Glutamatergic neuron (in vitro differentiated cells): Measurements from ENCODE around the gene PTGIS. TPM values are rescaled to one million over a fixed set of nuclear protein-coding genes. Genes with fewer than 3 reads are reported as not detected.
A peak's percentile ranks its signal among the peaks of the same experiment; 100 is the strongest.
"Not testable (repeated sequence)": the region's sequence is repeated elsewhere in the genome, so short reads cannot be mapped to it uniquely, and the experiment has no call there.

ENCODE experiments used
- DNase-seq: peaks from one replicate; pipeline ENCODE4 v3.0.0; 2022
- H3K27ac Mint-ChIP-seq: one replicate; pipeline ENCODE4 v1.8.0; 2020; ENCODE audit warnings: mild to moderate bottlenecking, mixed read lengths, inconsistent platforms; ENCODE audit not compliant: unreplicated experiment
- H3K27me3 Mint-ChIP-seq: one replicate; pipeline ENCODE4 v1.8.0; 2020; ENCODE audit warnings: mild to moderate bottlenecking, moderate library complexity, mixed read lengths, inconsistent platforms; ENCODE audit not compliant: unreplicated experiment
- H3K36me3 Mint-ChIP-seq: one replicate; pipeline ENCODE4 v1.8.0; 2020; ENCODE audit warnings: mild to moderate bottlenecking, mixed read lengths, inconsistent platforms; ENCODE audit not compliant: unreplicated experiment
- H3K4me1 Mint-ChIP-seq: one replicate; pipeline ENCODE4 v1.8.0; 2020; ENCODE audit warnings: mild to moderate bottlenecking, low read depth, mixed read lengths, inconsistent platforms; ENCODE audit not compliant: unreplicated experiment
- H3K4me3 Mint-ChIP-seq: one replicate; pipeline ENCODE4 v1.8.0; 2020; ENCODE audit warnings: mild to moderate bottlenecking, mixed read lengths, inconsistent platforms; ENCODE audit not compliant: unreplicated experiment
- H3K9me3 Mint-ChIP-seq: one replicate; pipeline ENCODE4 v1.8.0; 2020; ENCODE audit warnings: mild to moderate bottlenecking, moderate library complexity, mixed read lengths, inconsistent platforms; ENCODE audit not compliant: unreplicated experiment
- total RNA-seq: library from RNA; stranded (reverse); fragmentation: NEBNext Ultra II Directional; extraction: Animal tissue kit (Norgen Biotek cat#: 25700); gene quantifications from one replicate; pipeline ENCODE4 v1.2.1, GENCODE V29; 2021; ENCODE audit not compliant: unreplicated experiment
- TF ChIP-seq, protein P1 (sequence below): fragments of 200-600 bp; sonication (generic); IDR thresholded peaks from one replicate; pipeline ENCODE4 v1.5.0; 2021; ENCODE audit not compliant: partially characterized antibody, unreplicated experiment

Gene PTGIS
- total RNA-seq, 1 donor from 2014 or later, result 0.12 TPM

DNA sequence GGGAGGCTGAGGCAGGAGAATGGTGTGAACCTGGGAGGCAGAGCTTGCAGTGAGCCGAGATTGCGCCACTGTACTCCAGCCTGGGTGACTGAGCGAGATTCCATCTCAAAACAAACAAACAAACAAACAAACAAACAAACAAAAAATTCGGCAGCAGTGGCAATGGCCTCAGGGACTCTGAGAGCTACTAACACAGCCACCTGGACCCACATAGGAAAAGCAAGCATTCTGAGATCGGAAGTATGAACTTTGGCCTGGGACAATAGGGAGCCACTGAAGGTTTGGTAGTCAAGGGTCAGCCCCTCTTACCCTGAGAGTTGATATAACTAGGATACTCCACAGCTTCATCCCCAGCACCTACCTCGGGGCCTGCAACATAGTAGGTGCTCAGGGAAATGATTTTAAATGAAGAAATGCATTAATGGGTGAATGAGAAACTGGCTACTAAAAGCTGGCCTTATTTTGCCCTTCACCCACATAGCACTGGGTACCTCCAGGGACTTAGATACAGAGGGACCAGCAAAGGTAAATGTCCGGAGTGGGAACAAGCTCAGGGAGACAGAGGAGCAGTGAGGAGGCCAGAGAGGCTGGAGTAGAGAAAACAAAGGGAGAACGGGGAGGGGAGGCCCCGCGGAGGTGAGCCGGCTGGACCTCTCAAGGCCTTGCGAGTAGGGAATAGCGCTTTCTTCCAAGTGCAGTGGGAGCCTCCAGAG is 46.6 kb upstream of the PTGIS start:
- Mint-ChIP-seq H3K4me3 (no peak overlapping the region), H3K36me3 (no peaks in the 10 kb centered on the region), H3K27me3 (peaks cover 7% of the 10 kb centered on the region), H3K27ac (no peak overlapping the region), H3K9me3 (peaks cover 4% of the 10 kb centered on the region), H3K4me1 (peaks cover 3% of the 10 kb centered on the region)
- no peak for DNase-seq
- TF ChIP-seq, protein P1, sequence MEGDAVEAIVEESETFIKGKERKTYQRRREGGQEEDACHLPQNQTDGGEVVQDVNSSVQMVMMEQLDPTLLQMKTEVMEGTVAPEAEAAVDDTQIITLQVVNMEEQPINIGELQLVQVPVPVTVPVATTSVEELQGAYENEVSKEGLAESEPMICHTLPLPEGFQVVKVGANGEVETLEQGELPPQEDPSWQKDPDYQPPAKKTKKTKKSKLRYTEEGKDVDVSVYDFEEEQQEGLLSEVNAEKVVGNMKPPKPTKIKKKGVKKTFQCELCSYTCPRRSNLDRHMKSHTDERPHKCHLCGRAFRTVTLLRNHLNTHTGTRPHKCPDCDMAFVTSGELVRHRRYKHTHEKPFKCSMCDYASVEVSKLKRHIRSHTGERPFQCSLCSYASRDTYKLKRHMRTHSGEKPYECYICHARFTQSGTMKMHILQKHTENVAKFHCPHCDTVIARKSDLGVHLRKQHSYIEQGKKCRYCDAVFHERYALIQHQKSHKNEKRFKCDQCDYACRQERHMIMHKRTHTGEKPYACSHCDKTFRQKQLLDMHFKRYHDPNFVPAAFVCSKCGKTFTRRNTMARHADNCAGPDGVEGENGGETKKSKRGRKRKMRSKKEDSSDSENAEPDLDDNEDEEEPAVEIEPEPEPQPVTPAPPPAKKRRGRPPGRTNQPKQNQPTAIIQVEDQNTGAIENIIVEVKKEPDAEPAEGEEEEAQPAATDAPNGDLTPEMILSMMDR, result no peak

DNA sequence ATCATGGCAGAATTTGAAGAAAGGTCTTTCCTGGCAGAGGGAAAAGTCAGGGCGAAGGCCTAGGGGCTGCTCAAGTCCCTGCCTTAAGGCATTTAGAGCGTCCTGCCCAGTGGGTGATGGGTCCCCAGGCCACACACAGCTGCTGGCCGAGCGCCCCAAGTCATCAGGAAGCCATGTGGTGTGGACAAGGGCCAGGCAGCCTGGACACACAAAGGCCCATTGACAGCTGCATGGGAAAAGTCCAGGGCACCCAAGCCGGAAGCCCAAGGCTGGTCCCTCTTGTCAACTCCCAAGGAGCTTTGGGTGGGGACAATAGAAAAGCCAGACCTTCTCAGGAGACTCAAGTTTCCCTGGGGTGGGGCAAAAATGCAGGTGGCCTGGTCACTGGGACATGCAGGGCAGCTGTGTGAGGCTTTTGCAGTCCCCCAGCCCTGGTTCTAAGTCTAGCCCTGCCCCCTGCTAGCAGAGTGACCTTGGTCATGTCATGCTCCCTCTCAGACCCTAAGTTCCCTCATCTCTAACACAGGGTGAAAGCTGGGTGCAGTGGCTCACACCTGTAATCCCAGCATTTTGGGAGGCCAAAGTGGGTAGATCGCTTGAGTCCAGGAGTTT is 44.3 kb upstream of the PTGIS start:
- Mint-ChIP-seq H3K27me3 (peaks cover 8% of the 10 kb centered on the region), H3K27ac (no peak overlapping the region), H3K36me3 (no peaks in the 10 kb centered on the region), H3K9me3 (peaks cover 4% of the 10 kb centered on the region), H3K4me1 (peaks cover 3% of the 10 kb centered on the region), H3K4me3 (no peak overlapping the region)
- no peak for DNase-seq
- TF ChIP-seq, protein P1, result no peak

DNA sequence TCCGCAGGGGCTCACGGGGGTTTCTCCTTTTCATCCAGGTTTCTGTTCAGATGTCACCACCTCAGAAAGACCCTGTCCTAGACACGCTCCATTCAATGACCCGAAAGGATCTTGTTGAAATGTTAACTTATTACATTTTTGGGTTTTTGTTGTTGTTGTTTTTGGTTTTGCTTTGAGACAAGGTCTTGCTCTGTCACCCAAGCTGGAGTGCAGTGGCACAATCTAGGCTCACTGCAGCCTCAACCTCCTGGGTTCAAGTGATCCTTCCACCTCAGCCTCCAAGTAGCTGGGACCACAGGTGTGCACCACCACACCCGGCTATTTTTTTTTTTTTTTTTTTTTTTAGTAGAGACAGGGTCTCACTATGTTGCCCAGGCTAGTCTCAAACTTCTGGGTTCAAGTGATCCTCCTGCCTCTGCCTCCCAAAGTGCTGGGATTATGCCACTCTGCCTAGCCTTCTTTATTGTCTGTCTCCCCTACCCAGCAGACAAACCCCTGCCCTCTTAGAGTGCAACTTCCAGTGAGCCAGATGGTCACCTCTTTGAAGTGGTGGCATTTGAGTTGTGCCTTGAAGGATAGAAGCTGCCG is 43.7 kb upstream of the PTGIS start:
- not testable (repeated sequence) for H3K27ac Mint-ChIP-seq, H3K9me3 Mint-ChIP-seq, H3K27me3 Mint-ChIP-seq, H3K4me1 Mint-ChIP-seq, H3K36me3 Mint-ChIP-seq, DNase-seq, H3K4me3 Mint-ChIP-seq

DNA sequence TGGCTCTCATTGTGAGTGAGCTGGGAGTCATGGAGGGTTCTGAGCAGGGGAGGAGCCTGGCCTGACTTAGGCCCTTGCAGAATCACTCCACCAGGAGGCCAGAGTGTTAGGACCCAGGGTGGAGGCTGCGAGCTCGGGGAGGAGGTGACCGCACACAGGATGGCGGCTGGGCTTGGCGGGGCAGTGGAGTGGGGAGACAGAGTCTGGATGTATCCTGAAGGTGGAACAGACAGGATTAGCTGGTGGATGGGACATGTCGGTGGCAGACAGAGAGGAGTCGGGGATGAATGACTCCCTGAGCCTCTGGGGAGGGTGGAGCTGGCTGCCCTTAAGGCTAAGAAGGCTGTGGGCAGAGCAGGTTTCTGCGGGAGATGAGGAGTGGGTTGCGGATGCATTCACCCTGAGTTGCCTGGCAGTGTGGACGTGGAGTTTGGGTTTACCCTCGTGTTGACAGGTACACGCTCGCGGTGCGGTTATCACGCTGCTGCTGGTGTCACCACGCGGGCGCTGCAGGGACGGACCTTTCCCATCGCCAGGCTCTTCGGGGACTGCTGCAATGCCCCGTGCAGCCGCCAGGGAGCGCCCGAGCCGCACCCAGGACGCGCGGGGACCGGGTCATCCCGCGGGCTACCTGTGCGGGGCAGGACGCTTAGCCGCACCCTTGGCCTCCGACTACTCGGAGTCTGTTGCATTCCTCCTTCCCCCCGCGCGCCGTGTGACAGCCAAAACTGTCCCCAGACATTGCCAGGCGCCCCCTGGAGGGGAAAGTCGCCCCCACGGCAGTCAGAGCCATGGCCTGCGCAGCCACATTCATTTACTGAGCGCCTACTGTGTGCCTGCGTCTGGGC is 43.0 kb upstream of the PTGIS start:
- peaks cover 2% of the 10 kb centered on the region for H3K9me3 Mint-ChIP-seq
- H3K4me1 Mint-ChIP-seq, result peaks cover 3% of the 10 kb centered on the region
- TF ChIP-seq, protein P1, result peak; percentile 99
- no peak overlapping the region for H3K27ac Mint-ChIP-seq
- peaks cover 8% of the 10 kb centered on the region for H3K27me3 Mint-ChIP-seq
- no peaks in the 10 kb centered on the region for H3K36me3 Mint-ChIP-seq
- peak overlapping the region; percentile 88 for H3K4me3 Mint-ChIP-seq
- peak; percentile 91 for DNase-seq
